Measurements from ENCODE around the gene LRRFIP1.
"Not testable (repeated sequence)": the region's sequence is repeated elsewhere in the genome, so short reads cannot be mapped to it uniquely, and the experiment has no call there.

LRRFIP1 gene, protein sequence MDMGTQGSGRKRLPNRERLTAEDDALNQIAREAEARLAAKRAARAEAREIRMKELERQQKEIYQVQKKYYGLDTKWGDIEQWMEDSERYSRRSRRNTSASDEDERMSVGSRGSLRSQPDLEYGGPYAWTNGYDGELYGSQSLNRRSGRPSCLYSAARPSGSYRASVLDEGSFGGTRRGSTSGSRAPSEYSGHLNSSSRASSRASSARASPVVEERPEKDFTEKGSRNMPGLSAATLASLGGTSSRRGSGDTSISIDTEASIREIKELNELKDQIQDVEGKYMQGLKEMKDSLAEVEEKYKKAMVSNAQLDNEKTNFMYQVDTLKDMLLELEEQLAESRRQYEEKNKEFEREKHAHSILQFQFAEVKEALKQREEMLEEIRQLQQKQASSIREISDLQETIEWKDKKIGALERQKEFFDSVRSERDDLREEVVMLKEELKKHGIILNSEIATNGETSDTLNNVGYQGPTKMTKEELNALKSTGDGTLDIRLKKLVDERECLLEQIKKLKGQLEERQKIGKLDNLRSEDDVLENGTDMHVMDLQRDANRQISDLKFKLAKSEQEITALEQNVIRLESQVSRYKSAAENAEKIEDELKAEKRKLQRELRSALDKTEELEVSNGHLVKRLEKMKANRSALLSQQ

DNA sequence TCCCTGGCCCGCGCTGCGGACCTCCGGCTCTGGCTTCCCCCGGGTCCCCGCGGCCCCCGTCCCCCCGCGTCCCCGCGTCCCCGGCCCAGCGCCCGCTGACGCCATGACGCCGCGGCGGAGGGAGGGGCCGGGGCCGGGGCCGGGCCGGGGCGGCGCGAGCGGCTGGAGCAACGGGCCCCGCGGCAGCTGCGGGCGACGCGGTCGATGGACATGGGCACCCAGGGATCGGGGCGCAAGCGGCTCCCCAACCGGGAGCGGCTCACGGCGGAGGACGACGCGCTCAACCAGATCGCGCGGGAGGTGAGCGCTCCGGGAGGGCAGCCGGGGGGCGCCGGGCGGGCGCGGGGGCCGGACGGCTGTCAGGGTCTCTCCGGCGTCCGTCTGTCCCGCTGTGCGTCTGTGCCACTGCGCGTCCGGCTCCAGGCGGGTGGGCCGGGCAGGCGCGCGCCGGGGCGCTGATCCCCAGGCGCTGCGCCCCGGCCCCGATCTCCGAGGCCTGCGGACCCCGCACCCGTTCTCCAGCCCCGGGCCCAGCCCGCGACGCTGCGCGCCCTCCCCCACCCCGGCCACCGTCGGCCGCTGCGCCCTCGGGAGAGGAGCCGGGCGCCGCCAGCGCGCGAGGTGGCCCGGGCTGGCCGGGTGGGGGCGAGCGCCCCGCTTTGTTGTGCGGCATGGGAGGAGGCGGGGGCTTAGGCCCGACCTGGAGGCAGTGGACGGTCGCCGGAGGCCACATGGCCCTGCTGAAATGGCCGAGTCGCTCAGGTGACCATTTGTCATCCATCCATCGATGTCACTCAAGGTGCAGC, at the start of gene LRRFIP1:
Gene LRRFIP1, plus strand, starts transcription at position 147 of the 806 bp plus-strand sequence. Its CDS starts 58 bp downstream, at position 205.
- peak in 1 of 2 donors; percentile 10 for DNase-seq (ENCODE audit: low read depth in 1 of 2, low spot score in 1 of 2)

DNA sequence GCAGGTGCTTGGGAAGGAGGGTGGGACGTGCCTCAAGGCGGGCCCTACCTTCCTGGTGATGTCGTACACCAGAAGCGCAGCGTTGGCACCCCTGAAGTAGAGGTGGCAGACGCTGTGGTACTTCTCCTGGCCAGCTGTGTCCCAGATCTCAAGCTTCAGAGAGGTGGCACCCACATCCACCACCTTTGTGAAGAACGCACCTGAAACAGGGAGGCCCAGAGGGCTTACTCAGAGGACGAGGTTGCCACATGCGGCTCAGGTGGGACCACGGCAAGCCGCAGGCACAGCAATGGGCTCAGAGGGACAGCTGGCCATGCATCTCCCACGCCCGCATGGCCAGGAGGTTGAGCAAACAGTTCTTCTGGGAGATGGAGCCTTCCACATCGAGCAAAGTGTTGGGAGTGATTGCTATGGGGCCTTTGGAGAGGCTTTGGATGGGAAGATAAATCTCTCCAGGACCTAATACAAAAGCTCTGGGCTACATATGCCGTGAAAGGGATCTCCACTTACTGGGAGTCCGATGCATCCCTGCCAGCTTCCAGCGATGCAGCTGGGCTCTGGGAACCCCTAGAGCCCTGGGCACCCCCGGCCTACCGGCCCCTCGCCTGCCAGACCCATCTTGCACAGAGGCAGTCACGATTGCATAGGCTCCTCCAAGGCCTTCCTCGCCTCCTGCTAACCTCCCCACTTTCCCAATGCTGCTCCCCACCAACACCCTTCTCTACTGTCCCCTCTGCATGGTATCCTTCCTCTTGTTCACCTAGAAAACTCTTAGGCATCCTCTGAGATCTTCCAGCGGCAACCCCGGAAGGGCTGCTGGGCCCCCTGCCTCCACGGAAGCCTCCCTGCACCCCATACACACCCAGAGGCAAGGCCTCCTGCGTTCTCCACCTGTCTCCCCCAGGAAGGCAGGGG, 49.2 kb upstream of the LRRFIP1 start:
- no peak for DNase-seq (ENCODE audit: low read depth in 1 of 2, low spot score in 1 of 2)

- DNase-seq (ENCODE audit: low read depth in 1 of 2, low spot score in 1 of 2) = no peak
Observed at GRCh38 chr2:237581326-237581725, 46.1 kb upstream of the LRRFIP1 start.

DNA sequence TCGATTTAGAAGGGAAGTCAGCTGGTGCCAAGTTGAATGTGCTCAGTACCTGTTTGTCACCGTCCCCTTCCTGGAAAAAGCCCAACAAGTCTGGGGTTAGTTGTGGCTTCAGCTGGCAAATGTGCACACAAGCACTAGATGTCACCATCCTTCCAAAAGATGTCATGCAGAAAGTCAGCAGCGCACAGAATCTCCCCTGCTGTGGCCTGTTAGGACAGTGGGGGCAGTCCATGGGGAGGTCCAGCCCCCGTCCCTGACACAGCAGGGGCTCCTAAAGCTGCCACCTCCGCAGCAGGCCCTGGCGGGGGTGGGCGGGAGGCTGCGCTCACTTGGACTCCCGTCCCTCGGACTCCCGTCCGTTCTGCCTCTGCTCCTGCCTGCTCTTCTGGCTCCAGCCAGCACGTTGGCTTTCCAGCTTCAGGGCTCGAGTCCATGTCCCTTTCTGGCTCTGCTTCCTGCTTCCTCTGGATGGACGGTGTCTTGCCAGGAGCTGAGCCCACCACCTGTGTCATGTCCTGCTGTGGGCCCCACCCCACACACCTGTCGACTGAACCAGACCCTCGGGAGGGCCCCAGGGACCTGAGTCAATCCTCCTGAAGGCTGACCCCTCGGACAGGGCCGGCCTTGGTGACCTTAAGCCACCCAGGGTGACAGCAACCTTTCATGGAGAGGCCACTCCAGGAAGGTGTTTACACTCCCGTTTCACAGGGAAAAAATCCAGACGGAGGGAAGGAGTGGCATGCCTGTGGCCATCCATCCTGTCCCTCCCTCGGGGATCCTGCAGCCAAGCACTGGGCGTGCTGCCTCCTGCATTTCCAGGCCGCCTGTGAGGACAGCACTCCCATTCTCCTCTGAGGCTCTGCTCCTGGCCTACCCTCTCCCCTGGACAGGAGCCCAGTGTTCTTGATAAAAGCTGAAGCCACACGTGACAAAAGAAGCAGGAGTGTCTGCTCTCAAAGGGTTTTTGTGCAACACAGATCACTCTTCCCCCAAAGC, 45.3 kb upstream of the LRRFIP1 start:
- no peak for DNase-seq (ENCODE audit: low read depth in 1 of 2, low spot score in 1 of 2)

- DNase-seq (ENCODE audit: low read depth in 1 of 2, low spot score in 1 of 2) = no peak
Observed at GRCh38 chr2:237583385-237584295, 43.7 kb upstream of the LRRFIP1 start.

- no peak for DNase-seq (ENCODE audit: low read depth in 1 of 2, low spot score in 1 of 2)
Observed at GRCh38 chr2:237585590-237586221, 41.7 kb upstream of the LRRFIP1 start.

DNA sequence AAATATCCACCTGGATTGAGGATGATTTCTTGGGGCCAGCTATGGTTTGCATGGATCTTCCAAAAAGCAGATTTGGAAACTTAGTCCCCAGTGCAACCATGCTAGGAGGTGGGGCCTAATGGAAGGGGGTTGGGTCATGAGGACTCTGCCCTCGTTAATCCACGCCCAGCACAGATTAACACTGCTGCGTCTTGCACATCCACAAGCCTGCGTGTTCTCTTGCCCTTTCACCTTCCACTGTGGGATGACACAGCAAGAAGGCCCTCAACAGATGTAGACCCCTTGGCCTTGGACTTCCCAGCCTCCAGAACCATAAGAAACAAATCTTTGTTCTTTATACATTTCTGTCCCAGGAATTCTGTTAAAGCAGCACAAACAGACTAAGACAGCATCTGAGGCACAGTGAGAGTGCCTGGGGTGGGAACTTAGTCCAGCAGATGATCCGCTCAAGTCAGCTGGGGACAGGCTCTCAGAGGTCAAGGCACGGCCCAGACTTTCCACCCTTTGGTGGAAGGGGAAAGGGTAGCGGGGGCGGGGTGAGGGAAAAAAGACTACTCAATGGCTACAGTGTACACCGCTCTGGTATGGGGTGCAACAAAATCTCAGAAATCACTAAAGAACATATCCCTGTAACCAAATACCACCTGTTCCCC, 39.2 kb upstream of the LRRFIP1 start:
- DNase-seq (ENCODE audit: low read depth in 1 of 2, low spot score in 1 of 2) = no peak

DNA sequence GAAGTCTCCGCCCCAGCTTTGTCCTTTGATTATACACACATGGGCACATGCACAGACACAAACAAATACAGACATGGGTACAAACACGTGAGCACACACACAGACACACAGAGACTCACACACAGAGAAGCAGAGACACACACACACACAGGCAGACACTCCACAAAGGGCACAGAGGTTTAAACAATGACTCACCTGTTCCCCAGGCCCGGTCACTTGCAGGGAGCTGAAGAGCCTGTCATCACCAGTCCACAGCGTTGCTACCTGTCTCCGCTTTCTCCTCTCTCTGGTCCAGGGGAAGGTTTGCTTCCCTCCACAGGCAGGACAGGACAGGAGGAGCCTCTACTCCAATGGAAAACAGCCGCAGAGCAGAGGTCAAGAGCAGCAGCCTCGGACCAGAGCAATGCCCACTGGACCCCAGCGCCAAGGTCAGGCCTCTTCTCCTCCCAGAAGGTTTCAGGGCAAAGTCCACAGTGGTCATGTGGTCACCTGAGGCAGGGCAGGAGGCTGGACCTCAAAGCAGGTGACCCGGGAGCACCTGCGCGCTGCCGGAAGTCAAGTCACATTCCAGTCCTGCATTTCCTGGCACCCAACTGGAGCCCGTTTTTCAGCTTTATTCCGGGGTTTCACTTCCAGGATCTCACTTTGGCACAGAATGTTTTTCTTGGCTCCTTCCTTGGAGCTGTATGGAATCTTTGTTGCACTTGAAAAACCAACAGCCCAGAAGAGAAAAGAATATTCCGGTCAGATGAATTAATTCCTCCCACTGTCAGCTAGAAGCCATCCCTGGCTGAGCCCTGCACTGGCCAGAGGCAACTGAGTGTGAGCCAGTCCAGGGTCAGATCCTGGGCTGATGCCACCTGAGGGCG, 36.9 kb upstream of the LRRFIP1 start, which contains the start of gene RAB17:
Gene RAB17, minus strand, starts transcription at position 463 of the 869 bp plus-strand sequence. CDS start 4,580 bp downstream, outside the sequence.
- no peak for DNase-seq (ENCODE audit: low read depth in 1 of 2, low spot score in 1 of 2)

DNA sequence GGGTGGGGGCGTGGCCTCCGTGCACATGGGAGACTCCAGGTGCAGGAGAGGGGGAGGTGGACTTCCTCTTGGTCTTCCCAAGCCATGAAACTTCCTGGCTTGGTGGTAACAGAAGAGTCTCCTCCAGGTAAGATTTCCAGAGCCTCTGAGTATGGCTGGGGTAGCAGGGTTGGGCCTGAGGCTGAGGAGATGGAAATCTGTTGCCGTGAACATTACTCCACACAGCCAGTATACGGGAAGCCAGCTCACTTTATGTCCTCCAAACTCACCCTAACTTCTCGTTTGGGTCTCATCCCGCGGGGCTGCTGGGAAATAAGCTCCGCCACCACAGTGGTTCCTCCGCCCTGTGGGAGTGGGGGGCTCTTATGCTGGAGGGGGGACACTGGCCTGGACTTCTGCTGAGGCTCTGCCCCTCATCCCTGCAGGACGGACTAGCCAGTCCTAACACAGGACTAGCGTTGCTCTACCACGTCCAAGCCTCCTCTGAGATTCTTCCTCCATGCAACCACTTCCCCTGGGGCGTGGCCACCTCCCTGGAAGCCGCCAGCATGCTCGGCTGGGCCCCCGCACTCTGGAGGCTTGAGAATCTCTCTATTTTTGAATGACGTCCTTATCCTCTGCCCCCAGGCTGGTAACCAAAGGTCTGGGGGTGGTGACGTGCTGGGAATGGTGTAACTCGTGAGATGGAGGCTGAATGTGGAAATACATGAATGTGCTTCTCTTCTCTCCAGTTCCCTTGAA, 36.1 kb upstream of the LRRFIP1 start:
- DNase-seq (ENCODE audit: low read depth in 1 of 2, low spot score in 1 of 2) = no peak

GRCh38 chr2:237592425-237592980, 34.9 kb upstream of the LRRFIP1 start:
- no peak for DNase-seq (ENCODE audit: low read depth in 1 of 2, low spot score in 1 of 2)

DNA sequence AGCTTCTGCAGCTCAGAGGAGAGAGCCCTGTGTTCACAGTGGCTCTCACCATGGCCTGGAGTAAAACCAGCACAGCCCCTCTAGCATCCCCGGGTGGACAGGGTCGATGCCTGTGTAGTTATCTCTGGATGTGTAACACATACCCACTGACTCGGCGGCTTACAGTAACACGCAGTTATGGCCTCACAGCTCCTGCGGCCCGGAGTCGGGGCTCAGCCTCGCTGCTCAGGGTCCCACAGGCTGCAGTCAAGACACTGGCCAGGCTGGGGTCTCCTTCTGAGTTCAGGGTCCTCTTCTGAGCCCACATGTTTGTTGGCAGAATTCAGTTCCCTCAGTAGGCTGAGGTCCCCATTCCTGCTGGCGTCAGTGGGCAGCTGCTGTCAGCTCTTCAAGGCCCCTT, 34.4 kb upstream of the LRRFIP1 start:
- DNase-seq (ENCODE audit: low read depth in 1 of 2, low spot score in 1 of 2) = no peak

DNA sequence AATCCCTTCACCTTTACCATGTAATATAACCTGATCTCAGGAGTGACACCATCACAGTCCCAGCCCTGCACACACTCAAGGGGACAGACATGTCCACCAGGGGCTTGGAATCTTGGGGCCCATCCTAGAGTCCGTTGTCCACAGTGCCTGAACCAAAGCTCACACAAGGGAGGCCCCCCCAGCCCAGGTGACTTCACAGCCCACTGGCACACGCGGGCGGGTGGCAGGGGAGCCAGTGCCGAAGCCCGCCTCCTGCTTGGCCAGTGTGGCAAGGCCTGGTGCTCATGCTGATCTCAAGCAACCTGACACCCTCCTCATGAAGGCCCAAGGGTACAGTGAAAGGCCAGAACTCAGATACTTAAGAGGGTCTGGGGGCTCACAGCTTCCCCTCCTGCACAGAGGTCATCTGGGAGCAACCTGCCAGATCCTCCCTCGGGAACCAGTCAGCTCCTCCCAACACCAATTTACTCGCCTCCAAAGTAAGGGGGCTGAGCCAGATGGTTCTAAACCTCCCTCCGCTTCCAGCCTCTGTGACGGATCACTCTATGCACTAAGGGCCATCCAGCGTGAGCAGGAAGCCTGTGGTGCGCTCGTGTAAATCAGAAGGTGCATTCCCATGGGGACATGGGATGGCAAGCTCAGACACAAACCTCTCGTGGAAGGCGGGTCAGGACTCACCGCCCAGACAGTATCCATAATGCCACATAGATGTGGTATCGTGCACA, 33.6 kb upstream of the LRRFIP1 start:
- no peak for DNase-seq (ENCODE audit: low read depth in 1 of 2, low spot score in 1 of 2)

DNA sequence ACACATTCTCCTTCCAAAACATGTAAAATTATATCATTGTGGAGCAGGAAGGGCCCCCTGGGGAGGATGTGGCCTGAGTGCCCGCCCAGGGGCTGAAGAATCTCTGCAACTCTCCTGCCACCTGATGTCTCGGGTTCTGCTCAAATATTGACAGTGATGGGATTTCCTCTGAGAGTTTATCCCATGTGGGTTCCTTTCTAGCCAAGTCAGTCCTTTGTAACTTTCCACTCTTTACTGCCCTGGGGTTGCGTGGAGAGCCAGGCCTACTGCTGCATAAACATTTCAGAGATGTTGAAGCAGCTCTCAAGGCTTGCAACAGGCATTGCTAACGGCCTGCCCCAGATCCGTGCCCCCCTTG, 32.9 kb upstream of the LRRFIP1 start:
- no peak for DNase-seq (ENCODE audit: low read depth in 1 of 2, low spot score in 1 of 2)

DNA sequence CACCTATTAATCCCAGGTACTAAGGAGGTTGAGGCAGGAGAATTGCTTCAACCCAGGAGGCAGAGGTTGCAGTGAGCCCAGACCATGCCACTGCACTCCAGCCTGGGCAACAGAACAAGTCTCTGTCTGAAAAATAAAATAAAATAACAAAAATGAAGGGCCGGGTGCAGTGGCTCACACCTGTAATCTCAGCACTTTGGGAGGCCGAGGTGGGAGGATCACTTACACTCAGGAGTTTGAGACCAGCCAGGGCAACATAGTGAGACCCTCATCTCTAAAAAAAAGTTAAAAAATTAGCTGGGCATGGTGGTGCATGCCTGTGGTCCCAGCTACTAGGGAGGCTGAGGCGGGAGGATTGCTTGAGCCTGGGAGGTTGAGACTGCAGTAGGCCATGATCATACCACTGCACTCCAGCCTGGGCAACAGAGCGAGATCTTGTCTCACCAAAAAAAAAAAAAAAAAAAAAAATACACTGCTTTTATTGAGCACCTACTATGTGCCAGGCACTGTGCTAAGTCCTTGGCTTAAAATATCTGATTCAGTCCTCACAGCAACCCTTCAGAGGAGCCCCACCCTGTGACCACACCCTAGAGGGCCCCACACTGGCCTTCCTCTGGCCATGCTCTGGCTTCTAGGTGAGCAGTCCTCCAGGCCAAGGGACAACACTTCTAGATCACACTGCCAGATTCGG, 31.4 kb upstream of the LRRFIP1 start:
- DNase-seq (ENCODE audit: low read depth in 1 of 2, low spot score in 1 of 2) = not testable (repeated sequence)

All from stimulated activated CD4-positive, alpha-beta T cell treated with anti-CD3 and anti-CD28 coated beads, Interleukin-15, amount 100 ng/mL, for 1 hour (primary cell).